NCI-H2196 (cell line): ENCODE data around the gene LRRC75A.

Experiments used
- DNase-seq: peaks from one replicate; lab custom pipeline; 2025; ENCODE audit not compliant: unreplicated experiment; lab: John Stamatoyannopoulos, UW

LRRC75A gene

DNA sequence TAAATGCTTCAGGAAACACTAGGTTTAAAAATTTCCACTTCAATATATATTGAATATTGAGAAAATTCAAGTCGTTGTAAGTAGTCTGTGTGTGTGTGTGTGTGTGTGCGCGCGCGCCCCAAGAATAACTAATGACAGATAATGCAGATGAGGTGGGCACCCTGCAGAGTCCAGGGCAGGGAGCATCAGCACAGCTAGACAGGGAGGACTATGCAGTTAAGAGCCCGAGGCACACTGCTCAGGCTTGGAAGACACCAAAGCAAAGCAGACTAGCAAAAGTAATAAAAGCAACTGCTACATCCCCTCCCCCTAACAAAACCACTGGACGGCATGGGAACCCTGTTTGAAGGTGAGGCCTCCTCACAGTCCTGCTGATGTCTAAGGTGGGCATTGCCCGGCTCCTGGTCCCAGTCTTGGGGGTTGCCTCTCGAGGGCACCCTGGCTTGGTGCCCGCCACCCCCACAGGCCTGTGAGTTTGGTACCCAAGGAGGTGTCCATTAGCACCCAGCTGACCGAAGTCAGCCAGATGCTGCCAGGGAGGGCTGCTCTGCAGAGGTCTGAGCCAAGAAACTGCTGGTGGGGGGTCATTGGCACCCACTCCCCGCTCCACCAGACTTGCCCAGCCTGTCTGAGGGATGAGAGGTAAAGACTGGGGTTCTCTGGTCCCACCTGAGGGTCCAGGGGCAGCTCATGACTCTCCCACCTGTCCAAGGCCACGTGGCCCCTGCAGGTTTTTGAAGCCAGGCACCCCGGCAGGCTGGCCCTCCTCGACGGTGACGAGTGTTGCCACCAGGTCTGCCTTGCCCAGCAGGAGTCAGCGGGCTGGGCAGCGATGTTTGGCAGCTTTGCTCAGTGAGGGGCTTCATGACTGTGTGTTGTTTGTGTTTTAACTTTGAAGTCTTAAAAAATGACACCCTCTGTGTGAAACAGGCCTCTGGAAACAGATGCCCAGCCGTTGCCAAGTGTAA is 18.7 kb downstream of the LRRC75A start:
- no peak for DNase-seq

DNA sequence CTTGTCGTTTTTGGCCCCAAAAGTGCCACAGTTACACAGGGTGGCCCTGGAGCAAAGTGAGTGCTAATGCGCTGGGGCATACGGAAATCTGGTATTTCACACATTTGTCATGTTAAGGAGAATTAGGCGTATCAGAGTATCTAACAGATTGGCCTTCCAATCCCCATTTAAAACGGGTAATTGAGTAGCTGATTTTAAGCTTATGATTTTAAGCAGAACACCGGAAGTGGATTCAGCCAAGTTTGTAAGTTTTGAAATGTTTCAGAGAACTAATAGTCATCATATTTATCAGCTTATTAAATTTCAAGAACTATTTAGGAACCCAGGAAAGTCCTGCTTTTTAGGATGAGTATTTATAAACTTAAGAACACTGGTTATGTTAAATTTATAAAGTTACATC is 19.5 kb downstream of the LRRC75A start:
- DNase-seq, result no peak

DNA sequence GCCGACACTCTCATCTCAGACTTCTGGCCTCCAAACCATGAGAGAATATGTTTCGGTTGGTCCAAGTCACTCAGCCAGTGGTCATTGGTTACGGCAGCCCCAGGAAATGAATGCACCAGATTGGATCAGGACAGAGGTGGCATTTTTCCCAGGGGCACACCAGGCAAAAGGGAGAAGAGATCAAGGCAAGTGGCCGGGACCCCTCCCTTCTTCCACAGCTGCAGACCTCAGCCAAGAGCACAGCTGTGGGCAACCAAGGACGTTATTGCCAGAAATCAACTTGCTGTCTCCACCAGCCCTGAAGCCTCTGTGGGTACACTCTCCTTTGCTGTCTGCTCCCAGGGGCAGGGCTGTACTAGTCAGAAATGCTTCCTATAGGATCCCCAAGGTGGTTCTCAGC is 20.7 kb downstream of the LRRC75A start:
- DNase-seq, result no peak

DNA sequence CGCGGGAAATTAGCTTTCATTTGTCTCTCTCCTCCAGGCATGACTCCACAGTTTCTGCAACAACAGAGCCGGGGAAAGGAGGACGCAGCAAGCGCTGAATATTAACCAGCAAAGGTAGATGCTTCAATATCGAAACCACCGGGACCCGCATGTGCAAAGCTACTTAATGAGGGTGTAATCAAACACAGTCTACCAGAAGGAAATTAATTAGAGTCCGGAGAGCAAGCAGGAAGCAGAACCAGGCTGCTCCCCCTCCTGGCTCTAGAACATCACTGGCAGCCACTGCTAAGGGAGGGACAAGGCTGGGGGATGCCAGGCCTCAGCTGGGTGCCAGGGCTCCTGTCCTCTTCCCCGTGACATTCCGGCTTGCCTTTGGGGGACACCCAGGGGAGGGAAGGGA is 21.7 kb downstream of the LRRC75A start:
- DNase-seq, result peak; percentile 18

DNA sequence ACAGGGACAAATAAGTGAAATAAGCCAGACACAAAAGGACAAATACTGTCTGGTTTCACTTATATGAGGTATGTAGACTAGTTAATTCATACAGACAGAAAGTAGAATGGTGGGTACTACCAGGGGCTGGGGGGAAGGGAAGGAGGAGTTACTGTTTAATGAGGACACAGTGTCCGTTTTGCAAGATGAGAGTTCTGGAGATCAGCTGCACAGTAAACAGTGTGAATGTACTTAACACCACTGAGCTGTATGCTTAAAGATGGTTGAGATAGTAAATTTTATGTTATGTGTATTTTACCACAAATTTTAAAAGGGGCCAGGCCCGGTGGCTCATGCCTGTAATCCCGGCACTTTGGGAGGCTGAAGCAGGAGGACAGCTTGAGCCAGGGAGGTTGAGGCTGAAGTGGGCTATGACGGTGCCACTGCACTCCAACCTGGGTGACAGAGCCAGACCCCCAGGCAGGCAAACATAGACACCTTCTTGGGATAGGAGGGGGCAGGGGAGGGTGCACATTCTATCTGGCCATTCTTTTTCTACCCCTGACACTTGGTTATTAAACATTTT is 23.5 kb downstream of the LRRC75A start:
- no peak for DNase-seq

DNA sequence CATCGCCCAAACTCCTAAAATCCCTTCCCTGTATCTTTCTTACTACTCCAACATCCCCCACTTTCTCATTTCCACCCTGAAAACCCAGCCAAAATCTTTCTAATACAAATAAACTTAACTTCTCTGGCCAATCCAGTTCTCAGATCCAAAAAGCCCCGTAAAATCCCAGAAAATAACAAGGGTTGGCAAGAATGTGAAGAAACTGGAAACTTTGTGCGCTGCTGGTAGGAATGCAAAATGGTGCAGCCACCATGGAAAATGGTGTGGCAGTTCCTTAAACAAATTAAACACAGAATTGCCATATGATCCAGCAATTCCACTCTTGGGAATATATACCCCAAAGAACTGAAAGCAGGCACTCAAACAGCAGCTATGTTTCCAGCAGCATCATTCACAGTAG is 24.1 kb downstream of the LRRC75A start:
- DNase-seq, result no peak

DNA sequence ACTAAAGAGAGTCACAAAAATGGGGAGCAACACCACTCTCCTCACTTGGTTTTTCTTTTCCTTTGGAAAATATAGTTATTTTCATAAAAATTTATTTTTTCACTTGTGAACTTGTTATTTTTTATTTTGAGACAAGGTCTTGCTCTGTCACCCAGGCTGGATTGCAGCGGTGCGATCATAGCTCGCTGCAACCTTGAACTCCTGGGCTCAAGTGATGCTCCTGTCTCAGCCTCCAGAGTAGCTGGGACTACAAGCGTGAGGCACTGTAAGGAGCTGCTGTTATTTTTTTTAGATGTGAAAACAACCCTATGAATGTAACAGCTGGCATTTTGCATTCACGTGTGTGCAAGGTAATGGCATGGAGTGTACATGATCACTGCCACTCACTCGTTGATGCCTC is 24.9 kb downstream of the LRRC75A start:
- no peak for DNase-seq

DNA sequence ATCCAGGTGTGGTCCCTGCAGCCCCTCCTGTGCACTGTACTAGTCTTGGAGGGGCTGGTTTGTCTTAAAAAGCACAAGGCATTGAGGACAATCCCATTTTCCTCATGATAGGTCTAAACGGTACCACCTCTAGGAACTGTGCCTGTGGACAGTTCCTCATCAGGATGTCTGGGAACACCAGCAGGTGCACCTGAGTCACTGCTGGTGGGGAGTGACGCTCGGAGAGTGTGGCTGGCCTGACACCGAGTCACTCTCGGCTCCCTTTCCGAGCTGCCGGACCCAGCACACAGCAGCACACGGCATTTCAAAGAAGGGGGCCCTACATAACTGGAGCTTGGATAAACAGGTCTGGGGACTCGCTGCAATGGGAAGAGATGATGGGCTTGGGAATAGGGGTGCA is 25.6 kb downstream of the LRRC75A start:
- no peak for DNase-seq

DNA sequence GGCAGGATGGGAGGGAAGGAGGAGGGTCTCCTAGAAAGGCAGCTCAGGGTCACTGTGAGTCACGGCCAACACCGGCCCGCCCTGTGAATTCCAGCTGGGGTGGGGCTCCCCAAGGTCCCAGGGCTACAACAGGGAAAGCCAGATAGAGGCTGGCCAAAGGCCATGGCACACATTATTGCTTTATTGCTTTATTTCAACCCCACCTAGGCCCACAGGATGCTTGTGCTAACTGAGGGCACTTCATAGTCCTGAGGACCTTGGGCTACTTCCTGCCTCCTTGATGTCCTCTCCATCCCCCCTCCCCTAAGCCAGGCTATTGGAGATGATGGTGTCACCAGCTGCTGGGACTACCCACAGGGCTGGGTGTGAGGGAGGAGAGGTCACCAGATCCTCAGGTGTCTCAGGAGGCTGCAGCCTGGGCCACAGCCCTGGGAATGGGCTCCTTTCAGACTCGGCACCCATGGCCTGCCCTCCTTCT is 26.1 kb downstream of the LRRC75A start:
- DNase-seq, result peak; percentile 25

DNA sequence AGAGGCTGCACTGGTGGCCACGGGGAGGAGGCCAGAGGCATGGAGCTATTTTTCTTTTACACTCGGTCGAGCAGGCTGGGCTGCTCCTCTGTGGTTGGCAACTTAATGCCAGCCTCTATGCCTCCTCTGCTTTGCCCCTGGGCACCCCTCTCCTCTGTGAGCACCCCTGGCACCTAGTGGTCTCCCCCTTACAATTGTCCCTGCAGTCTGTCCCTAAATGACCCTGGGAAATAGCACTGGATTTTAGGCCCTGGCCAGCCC is 27.0 kb downstream of the LRRC75A start:
- DNase-seq, result no peak

DNA sequence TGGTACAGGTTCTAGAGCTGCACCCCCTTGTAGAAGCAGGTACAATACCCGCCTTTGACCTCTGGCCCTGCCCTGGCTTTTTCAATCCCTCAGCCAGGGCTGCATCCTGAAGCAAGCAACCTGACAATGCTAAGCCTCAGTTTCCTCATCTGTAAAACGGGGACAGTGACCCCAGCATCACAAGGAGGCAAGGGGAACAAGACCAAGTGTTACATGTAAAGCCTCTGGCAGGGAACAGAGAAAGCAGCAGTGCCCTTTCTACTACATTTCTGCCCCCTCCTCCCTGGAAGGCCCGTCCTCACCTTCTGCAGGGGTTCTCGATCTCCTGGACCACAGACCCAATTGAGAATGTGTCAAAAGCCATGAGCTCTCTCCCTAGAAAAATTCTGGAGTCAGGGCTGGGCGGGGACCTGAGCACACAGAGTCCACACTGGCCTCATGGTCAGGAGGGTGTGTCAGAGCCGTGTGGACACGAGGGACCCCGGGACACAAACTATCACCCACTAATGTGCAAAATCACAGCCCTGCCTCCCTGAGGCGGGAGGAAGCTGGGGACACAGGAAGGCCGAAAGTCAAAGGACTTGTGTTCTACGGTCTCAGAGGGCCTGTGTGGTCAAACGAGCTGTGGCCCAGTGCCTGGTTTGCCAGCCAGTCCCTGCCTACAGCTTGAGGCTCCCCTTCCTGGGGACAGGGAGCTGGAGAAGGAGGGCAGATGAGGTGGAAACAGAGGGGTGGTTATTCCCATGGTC is 27.5 kb downstream of the LRRC75A start:
- DNase-seq, result no peak

DNA sequence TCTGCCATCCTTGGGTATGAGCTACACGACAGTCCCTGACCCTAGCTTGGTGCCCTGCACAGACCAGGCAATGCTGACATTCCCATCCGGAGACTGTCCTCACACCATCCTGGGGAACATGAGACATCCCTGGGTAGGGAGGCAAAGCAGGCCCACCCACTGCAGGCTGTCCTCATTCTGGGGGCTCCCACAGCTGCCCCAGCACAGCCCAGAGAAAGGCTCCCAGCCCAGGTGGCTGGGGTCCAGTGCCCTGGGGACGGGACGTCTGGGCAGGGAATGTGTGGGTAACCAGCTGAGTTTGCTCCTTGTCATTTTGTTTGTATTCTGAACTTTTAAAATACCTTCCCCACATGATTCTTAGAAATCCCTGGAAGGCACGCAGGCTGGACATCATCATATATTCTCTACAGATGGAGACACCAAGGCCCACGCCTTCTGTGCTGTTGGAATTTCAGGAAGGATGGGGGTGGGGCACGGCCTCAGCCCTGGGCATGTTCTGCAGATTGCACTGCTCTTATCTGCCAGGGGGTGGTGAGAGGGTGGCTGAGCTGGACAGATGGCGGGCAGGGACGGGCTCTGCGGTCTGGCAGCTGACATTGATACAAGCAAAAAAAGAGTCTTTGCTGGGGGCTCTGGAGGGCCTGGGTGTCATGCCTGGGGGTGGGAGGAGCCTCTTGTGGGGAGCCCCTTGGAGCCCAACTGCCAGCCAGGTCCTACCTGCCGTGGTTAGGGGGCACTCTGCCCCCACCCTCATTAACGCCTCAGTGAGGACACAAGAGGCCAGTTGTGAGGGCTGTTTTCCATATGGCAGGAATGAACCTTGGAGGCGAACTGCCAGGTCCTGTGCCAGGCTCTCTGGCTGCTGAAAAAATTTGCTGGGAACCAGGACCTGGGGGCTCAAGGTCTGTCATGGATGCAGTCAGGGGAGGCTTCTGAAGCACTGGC is 28.4 kb downstream of the LRRC75A start:
- peak; percentile 49 for DNase-seq

DNA sequence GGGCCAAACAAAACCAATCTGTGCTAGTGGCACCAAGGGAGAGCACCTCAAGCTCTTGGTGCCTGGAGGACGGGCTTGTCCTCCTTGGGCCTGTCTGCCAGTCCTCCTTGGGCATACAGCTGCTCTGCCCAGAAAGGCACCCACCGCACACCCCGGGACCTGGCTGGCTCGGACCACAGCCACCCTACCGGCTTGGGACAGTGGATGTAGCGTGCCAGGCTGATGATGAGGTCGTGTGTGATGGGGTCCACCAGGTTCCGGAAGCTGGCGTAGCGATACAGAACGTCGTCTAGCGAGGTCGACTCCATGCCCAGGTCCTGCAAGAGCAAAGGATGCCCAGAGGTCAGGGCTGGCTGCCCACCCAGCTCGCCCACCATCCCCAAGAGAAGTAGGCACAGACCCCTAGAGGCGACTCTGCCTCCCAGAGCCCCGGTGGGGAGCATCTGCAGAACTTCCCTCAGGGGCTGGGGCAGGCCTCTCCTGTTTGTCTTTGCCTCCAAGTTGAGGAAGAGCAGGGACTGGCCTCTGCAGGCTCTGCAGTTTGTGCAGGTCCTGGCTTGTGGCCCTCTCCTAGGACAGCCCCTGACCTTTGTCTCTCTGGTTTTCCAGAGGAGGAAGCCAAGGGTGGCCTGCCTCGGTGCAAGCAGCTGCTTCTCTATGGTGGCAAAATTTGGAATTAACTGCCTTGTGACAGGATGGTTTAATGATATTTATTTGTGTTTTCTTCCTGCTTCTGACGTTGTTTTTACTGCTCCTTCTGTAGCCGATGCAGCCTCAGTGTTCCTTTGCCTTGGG is 29.7 kb downstream of the LRRC75A start:
- no peak for DNase-seq

DNA sequence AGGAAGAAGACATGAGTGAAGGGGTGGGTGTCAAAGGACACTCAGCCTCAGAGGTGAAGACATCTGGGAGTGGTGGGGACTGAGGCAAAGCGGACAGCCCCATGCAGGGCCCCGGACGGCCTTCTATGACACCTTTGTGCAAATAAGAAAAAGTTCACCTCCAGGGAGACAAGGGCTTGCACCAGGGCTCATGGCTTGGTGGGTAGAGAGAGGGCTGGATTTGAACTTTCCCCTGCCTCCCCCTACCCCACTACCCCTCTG is 30.5 kb downstream of the LRRC75A start:
- DNase-seq, result no peak

DNA sequence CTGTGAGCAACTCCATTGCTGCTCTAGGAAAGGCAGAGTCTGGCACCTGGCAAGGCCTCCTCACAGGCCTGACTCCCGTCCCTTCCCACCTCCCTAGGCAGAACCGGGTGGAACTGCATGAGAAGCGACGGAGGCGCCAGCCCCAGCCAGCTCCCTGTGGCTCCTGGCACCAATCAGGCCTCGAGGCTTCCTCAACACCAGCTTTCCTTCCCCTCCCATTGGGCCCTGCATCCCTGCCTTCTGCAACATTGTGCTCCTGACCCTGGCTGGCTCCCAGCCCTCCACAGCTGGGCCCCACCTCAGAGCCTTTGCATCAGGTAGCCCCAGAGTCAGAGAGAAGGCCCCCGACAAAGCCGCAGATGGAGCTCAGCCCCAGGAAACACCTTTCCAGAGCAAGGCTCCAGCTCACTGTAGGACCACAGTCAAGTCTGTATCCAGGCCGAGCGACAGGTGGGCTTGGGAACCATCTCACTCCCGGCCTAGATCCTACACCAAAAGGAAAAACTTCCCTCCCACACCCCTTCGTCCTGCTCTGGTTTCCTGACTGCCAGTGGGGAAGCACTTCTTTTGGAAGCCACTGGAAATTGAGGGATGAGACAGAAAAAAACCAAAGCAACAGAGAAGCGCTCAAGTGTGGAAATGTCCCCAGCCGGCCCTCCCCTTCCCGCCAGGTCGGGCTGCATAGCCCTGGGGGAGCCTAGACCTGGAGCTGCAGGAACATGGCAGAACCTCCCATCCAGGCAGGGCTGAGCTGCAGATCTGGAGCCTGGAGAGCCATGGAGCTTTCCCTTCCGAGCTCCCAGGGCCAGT is 31.0 kb downstream of the LRRC75A start:
- no peak for DNase-seq

DNA sequence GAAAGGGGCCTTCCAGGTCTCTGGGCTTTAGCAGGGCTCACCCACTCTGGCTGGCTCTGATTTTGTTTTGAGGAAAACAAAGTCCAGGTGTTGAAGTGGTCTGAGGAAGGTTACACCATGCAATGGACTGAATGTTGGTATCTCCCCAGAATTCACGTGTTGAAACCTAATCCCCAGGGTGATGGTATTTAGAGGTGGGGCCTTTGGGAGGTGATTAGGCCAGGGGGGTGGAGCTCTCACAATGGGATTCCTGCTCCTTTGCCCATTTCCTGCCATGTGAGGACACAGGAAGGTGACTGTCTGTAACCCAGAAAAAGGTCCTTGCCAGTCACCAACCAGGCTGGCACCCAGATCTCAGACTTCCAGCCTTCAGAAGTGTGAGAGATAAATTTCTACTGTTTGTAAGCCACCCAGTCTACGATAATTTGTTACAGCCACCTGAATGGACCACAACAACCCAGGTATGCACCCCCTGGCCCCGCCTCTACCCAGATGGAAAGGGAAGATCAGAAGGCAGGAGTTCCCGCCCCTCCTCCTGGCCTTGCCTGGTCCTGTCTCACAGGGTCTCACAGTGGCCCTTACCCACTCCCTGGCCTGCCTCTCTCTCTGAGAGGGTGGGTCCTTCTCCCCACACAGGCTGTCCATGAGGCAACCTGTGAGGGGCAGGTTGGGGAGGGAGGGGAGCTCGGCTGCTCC is 32.0 kb downstream of the LRRC75A start:
- DNase-seq, result no peak

DNA sequence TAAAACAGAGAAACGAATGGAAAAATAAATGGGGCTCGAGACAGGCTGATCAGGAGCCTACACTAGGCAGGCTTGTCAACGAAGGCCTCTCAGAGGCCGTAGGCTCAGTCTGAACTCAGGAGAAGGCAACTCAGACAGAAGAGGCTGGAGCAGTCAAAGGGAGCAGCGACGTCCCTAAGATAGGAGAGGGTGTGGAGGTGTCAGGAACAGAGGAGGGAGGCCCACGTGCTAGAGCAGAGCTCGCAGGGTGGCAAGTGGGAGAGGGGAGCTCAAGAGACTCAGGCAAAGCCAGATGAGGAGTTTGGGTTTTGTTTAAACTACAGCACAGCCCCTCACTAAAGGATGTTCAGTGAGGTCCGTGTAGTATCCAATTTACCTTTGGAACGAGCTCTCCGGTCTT is 32.7 kb downstream of the LRRC75A start:
- no peak for DNase-seq

DNA sequence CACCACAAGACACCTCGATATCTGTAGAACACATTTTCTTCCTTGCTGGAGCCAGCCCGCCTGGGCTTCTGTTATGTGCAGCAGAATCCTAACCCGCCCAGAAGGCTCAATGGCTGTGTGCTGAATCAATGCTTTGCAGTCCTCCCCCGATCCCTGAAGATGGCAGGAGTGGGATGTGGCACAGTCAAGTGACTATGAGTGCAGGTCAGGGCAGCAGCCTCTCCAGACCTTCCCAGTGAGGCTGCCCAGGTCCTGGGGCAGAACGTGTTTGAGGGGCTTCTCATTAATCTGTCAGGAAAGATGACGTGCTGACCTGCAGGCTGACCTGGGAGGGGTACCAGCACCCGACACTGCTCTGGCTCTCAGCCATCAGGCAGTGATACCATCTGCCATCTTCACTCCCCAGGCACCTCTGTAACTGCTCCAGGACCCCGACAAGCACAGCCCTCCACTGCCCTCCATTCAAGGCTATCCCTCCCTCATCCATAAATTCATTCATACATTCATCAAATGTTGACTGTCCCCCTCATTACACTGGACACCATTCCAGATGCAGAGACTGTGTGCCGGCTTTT is 35.2 kb downstream of the LRRC75A start:
- DNase-seq, result no peak
